Glomerular visceral epithelial cell (primary cell): ENCODE data around the gene TCEAL1.

Experiments
- DNase-seq: peaks from one replicate; pipeline ENCODE4 v3.0.0-alpha.2; 2016; ENCODE audit errors: extremely low spot score

TCEAL1 gene

DNA sequence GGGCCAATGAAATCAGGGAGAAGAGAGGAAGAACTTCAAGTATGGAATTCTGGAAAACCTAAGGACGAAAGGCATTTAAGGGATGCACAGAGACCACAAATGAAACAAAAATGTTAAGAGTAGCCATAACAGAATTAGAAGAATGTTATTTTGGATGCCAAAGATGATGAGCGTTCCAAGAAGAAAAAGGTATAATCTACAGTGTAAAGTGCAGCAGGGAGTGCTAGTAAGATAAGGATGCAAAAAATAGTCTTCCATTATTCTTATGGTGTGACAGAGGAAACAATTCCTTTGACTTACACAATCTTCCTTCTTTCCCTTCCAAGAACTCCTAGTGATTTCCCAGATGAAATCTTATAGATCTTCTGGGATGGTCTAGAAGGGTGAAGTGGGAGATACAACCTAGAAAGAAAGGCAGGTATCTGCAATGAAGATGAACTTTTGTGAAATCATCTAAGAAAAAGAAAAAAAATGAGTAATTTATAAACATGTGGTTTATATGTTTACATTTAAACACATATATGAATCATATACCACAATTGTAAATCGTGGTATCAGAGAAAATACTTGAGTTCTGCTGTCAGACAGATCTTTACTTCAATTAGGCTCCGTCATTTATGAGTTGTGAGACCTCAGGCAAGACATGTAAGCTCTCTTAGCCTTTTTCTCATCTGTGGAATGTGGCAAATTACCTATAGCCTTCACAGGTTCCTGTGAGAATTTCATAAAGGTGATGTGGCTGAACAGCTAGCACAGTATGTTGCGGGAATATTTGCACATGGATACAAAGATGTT, 49.6 kb downstream of the TCEAL1 start:
- DNase-seq = no peak
